ENCODE data around the gene ZRANB1. TPM values are rescaled to one million over a fixed set of nuclear protein-coding genes. Genes with fewer than 3 reads are reported as not detected.

ZRANB1 gene
- total and polyA plus RNA-seq, 2 of the 13 experiments (the other 11 are each of a cell fraction or from before 2014, with no cell fraction given): 10.3 to 19.6 TPM

GRCh38 chr10:124977648-124978375 is 35.9 kb downstream of the ZRANB1 start (continued):
- no peak for TF ChIP-seq JARID2 (CRISPR knock-in tag; IDR thresholded peaks at IDR 0.05; ENCODE audit: insufficient replicate concordance)

- ChIA-PET CTCF (ENCODE audit: low intra/inter-chr PET ratio, low total read pairs) (no interaction called here), POLR2A (no interaction called here)
- Histone ChIP-seq H3K36me3 (replicated peaks in 1 of 2; ENCODE audit: control insufficient read depth in 1 of 2, insufficient read depth in 2 of 2, low read length in 2 of 2) (peaks cover 23 to 56% of the 10 kb centered on the region in 2 experiments), H3K9me3 (ENCODE audit: low read length) (no peaks in the 10 kb centered on the region), H3K9ac (ENCODE audit: insufficient read depth, low read depth, low read length) (no peak overlapping the region), H3K4me3 (replicated peaks in 1 of 3; ENCODE audit: insufficient read depth in 1 of 3, low read depth in 2 of 3, low read length in 3 of 3) (no peak overlapping the region), H3K79me2 (ENCODE audit: insufficient read depth, low read length) (no peaks in the 10 kb centered on the region), H3K27ac (ENCODE audit: extremely low read length, insufficient read depth, low read length) (no peak overlapping the region), H3K4me2 (ENCODE audit: low read depth, low read length) (no peak overlapping the region), H4K20me1 (ENCODE audit: insufficient read depth, low read length) (no peaks in the 10 kb centered on the region; the same call in none of the 2 replicates), H3K4me1 (ENCODE audit: insufficient read depth, low read length) (peaks cover 3% of the 10 kb centered on the region; the same call in 1 of the 2 replicates), H2AFZ (ENCODE audit: low read length) (no peak overlapping the region), H3K27me3 (ENCODE audit: control insufficient read depth in 1 of 2, insufficient read depth in 2 of 2, low read length in 2 of 2) (no peaks in the 10 kb centered on the region)
- no peak for FAIRE-seq
- in situ Hi-C loops (cut with HindIII; ENCODE audit: extremely low pct_ligation_motif_present, low pct_unique_long_range_greater_than_20kb): no loop called here
- peak; percentile 78 for TF ChIP-seq MAFF (IDR thresholded peaks at IDR 0.05; ENCODE audit: low read depth, low read length)
- TF ChIP-seq HNF1A (IDR thresholded peaks at IDR 0.05; ENCODE audit: low read depth): no peak
- TF ChIP-seq HNF1A (CRISPR knock-in tag; IDR thresholded peaks at IDR 0.05; ENCODE audit: borderline replicate concordance): no peak
- TF ChIP-seq TERF1 (CRISPR knock-in tag; IDR thresholded peaks at IDR 0.05): no peak
- no peak for TF ChIP-seq RORA (CRISPR knock-in tag; IDR thresholded peaks at IDR 0.05)
- peak; percentile 77 to 90 for TF ChIP-seq MAFK (conservative IDR thresholded peaks at IDR 0.05 in 1 of 2, IDR thresholded peaks at IDR 0.05 in 1 of 2; ENCODE audit: low read length in 2 of 2)
- TF ChIP-seq DNMT3B (CRISPR knock-in tag; conservative IDR thresholded peaks at IDR 0.05): no peak
- intact Hi-C loops (cut with micrococcal nuclease; ENCODE audit: unreplicated experiment): no loop called here
- DNase-seq (ENCODE audit: low spot score): no peak
- no peak for ATAC-seq
- no TSS peak for BruUV-seq (replicated peaks)
- 95% methylated on average over 5 of the region's 5 CpGs for WGBS (ENCODE audit: low lambda C conversion rate)
These were observed 36.4 kb downstream of the ZRANB1 start for GRCh38 chr10:124978376-124978725.

Data from HepG2 (cell line).